Activated CD4-positive, CD25-positive, alpha-beta regulatory T cell treated with anti-CD3 and anti-CD28 coated beads, Interleukin-2, amount 50 U/mL, for 24 hours (primary cell): ENCODE measurements around the gene GKN1.

Experiments used
- ATAC-seq, 2 donors: fragments of 150-1000 bp; cut with Tn5 transposase; one replicate each; pipeline ENCODE4 v1.10.0; 2021; ENCODE audit warnings: mild to moderate bottlenecking in 1 of 2, moderate library complexity in 1 of 2

GKN1 gene

GRCh38 chr2:68964282-68964681 is 10.2 kb upstream of the GKN1 start:
- no peak for ATAC-seq

- ATAC-seq = no peak
These were observed 6.2 kb upstream of the GKN1 start for GRCh38 chr2:68968221-68968620.

GRCh38 chr2:68969736-68970490 is 4.5 kb upstream of the GKN1 start:
- no peak for ATAC-seq

- no peak for ATAC-seq
These were observed 3.7 kb upstream of the GKN1 start for GRCh38 chr2:68970566-68971265.

GRCh38 chr2:68971591-68972231 is 2.7 kb upstream of the GKN1 start:
- no peak for ATAC-seq

GRCh38 chr2:68974946-68975665 is 670 bp downstream of the GKN1 start:
- ATAC-seq = no peak

GRCh38 chr2:68975844-68976243 is 1.4 kb downstream of the GKN1 start:
- no peak for ATAC-seq

GRCh38 chr2:68977453-68977852 is 3.0 kb downstream of the GKN1 start:
- no peak for ATAC-seq

GRCh38 chr2:68978098-68978497 is 3.7 kb downstream of the GKN1 start:
- ATAC-seq = no peak

GRCh38 chr2:68980956-68981355 is 6.5 kb downstream of the GKN1 start:
- no peak for ATAC-seq

GRCh38 chr2:68987021-68987503 is 12.6 kb downstream of the GKN1 start:
- ATAC-seq = no peak

- ATAC-seq = no peak
These were observed 14.6 kb downstream of the GKN1 start for GRCh38 chr2:68989035-68989434.

- no peak for ATAC-seq
These were observed 17.9 kb downstream of the GKN1 start for GRCh38 chr2:68992341-68992740.

GRCh38 chr2:68992933-68993332 is 18.5 kb downstream of the GKN1 start:
- no peak for ATAC-seq

GRCh38 chr2:68993660-68994059 is 19.2 kb downstream of the GKN1 start:
- no peak for ATAC-seq

- ATAC-seq = no peak
These were observed 20.4 kb downstream of the GKN1 start for GRCh38 chr2:68994864-68995263.

GRCh38 chr2:68995916-68996315 is 21.5 kb downstream of the GKN1 start:
- ATAC-seq = no peak

- ATAC-seq = no peak
These were observed 23.0 kb downstream of the GKN1 start for GRCh38 chr2:68997401-68997800.

- ATAC-seq = no peak
These were observed 27.4 kb downstream of the GKN1 start for GRCh38 chr2:69001879-69002278.

- ATAC-seq = no peak
These were observed 29.3 kb downstream of the GKN1 start for GRCh38 chr2:69003731-69004130.

GRCh38 chr2:69007169-69007568 is 32.7 kb downstream of the GKN1 start:
- no peak for ATAC-seq

- ATAC-seq = no peak
These were observed 33.2 kb downstream of the GKN1 start for GRCh38 chr2:69007603-69008002.
